ENCODE data around the gene SLC25A25.
"Not testable (repeated sequence)": the region's sequence is repeated elsewhere in the genome, so short reads cannot be mapped to it uniquely, and the experiment has no call there.

SLC25A25 gene

DNA sequence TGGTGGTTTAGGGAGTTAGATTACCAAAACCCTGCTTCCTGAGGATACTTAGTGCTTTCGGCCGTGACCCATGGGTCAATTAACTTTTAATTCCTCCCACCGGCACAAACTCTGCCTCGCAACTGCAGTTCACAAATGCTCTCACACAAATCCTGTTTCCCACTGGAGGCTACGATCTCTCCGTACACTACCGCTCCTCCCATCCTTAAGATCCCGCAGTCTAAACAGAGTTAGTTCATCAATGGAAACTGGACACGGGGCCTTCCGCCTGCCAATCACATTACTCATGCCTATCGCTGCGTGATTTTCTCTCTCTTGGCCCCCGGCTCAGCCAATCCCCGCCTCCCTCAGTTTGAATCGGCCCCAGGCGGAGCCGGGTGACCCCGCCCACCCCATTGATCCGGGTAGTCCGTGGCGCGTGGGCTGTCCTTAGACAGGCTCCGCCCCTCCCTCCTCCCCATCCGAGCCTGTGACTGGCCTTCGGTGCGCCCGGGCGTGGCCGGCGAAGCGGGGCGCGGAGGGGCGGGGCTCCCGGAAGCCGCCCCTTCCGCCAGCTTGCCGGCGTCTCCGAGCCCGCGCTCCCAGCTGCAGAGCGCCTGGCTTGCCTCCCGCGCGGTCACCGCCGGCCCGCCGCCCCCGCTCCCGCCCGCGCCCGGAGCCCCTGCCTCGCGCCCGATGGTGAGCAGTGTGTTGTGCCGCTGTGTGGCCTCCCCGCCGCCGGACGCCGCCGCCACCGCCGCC, at the start of gene SLC25A25:
SLC25A25 (plus strand) TSS at position 588 of the 741 bp plus-strand sequence; CDS start at position 676, 88 bp downstream.
- DNase-seq: peak; percentile 100

DNA sequence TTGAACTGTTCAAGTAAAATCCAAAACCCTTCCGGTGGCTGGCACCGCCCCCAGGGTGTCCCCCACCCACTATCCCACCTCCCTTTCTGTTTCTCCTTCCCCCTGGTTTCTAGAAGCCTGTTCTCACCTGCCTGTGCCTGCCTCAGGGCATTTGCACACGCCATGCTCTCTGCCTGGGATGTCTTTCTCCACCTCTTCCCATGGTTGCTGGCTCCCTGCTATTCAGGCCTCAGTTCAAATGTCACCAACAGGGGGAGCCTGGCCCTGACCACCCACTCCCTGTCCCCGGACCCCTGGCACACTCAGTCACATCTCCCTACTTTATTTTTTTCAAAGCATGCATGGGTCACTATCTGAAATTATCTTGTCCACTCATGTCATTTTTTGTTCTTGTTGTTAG, 47.3 kb upstream of the SLC25A25 start:
- DNase-seq: no peak

DNA sequence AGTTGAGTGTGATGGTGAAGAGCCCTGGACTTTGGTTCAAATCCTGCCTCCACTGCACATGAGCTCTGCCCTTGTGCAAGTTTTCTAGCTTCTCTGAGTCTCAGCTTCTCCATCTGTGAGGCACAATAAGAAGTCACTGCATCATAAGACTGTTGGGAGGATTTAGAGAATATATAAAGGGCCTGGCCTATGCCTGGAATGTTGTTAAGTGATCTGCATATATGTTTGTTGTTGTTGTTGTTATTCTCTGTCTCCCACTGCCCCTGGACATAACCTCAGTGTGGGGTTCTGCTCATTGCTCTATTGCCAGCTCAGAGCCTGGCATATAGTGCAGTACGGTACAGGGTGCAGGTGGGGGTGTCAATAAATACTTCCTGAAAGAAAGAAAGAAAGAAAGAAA, 46.9 kb upstream of the SLC25A25 start:
- no peak for DNase-seq

DNA sequence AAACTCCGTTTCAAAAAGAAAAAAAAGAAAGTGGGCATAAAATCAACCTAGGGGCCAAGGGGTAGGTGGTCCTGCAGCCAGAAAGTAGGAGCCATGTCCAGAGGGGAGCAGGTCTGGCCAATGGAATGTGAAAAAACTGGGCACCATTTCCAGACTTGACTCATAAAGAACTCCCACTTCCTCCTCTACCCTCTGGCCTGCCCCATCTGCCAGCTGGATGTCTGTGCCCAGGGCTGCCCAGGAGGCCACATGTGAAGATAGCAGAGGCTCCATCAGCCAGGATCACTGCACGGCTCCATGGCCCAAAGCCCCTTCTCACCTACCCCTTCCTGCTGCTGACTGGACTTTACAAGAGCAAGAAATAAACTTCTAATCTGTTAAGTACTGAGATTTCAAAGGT, 45.1 kb upstream of the SLC25A25 start:
- DNase-seq: no peak

DNA sequence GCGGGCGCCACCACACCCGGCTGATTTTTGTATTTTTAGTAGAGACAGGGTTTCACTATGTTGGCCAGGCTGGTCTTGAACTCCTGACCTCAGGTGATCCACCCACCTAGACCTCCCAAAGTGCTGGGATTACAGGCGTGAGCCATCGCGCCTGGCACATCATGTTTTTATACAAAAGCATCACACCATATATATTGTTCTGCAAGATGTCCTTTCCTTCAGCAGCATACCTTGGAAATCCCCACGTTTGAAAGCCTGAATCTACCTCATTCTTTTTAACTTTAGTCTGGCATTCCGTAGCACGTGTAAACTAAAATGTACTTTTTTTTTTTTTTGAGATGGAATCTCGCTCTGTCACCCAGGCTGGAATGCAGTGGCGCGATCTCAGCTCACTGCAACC, 44.4 kb upstream of the SLC25A25 start:
- DNase-seq: not testable (repeated sequence)

DNA sequence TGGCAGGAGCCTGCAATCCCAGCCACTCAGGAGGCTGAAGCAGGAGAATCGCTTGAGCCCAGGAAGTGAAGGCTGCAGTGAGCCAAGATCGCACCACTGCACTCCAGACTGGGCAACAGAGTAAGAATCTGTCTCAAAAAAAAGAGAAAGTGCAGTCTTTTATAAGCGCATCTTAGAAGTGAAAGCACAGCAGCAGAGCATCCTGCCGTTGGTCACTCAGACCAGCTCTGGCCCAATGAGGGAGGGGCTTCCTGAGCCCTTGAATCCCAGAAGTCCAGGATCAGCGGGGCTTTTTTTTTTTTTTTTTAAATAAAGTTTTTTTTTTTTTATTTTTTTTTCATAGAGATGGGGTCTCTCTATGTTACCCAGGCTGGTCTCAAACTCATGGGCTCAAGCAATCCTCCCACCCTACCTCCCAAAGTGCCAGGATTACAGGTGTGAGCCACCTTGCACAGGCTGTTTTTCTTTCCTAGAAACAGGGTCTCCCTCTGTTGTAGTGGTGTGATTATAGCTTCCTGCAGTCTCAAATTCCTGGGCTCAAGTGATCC, 43.2 kb upstream of the SLC25A25 start:
- DNase-seq: no peak

DNA sequence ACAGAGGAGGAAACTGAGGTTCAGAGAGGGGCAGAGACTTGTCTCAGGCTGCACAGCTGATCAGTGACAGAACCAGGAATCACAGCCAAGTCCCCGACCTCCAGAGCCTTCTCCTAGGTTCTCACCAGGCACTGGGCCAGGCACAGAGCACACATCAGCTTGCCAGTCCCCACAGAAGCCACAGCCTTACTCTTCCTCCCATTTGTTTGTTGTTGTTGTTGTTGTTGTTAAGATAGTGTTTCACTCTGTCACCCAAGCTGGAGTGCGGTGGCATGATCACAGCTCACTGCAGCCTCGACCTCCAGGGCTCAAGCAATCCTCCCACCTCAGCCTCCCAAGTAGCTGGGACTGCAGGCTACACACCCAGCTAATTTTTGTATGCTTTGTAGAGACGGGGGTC, 42.3 kb upstream of the SLC25A25 start:
- no peak for DNase-seq

DNA sequence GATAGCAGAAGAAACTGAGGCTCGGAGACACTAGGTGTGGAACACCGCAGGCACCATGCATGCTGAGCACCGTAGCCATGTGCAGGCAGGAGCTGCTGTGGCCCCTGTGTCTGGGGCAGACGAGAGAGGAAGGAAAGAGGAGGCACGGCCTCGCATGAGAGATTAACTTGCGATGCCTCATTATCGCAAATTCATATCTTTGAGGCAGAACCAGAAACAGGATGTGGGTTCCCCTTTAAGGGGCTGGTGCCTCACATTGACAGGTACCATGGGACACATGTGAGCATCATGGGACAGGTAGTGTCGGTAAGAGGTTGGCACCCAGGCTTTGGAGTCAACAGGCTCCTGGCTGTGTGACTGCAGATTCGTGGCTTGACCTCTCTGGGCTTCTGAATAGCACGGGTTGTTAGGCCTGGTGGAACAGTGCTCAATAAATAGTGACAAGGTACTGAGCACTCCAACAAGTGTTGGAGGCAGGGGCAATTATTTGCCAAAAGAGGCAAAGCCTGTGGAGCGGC, 41.7 kb upstream of the SLC25A25 start:
- DNase-seq: peak; percentile 79

DNA sequence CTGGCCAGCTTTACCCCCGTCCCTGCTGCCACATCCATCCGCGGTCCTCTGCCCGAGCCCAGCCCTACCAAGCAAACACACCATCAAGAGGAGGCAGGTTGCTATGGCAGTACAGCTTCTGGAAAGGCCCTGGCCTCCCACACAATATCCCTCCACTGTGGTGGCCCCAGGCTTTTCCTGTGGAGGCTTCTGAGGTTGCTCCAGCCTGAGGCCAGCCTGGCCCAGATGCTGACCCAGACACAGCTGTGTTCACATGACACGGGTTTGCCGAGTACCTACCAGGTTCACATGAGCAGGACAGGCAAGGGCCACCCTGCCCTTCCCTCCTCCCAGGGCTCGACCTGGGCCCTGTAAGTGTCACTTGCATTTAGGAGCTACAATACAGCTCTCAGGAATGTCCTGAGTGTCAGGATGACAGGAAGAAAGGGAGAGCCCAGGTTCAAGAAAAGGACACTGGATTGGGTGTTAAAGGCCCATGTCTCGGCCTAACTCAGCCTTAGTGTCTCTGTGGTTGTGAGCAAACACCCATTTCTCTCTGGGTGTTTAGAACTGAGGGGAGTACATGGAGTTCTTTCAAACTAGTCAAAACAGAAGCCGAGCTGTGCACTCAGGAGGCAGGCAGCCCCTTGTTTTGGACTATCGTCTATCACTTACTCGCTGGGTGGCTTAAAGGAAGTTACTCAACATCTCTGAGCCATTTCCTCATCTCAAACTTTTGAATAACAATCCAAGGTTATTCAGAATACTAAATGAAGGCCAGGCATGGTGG, 41.1 kb upstream of the SLC25A25 start:
- DNase-seq: peak; percentile 73

DNA sequence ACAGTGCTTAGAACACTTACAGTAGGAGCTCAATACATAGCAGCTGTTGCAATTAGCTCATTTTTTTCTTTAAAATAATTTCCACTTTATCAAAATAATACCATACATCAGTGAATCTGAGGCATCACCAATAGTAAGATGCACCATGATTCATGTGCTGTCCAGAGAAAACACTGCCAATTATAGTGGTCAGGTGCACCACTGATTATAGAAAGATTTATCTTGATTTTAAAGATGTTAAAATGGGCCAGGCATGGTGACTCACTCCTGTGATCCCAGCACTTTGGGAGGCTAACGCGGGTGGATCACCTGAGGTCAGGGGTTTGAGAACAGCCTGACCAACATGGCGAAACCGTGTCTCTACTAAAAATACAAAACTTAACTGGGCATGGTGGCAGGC, 40.3 kb upstream of the SLC25A25 start:
- no peak for DNase-seq

DNA sequence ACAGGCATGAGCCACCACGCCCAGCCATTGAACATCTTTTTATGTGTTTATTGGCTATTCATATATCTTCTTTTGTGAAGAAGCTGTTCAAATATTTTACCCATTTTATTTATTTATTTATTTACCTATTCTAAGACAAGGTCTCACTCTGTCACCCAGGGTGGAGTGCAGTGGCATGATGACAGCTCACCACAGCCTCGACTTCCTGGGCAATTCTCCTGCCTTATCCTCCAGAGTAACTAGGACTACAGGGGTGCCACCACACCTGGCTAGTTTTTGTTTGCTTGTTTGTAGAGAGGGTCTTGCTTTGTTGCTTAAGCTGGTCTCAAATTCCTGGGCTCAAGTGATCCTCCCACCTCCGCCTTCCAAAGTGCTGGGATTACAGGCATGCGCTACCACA, 34.4 kb upstream of the SLC25A25 start:
- DNase-seq: no peak

DNA sequence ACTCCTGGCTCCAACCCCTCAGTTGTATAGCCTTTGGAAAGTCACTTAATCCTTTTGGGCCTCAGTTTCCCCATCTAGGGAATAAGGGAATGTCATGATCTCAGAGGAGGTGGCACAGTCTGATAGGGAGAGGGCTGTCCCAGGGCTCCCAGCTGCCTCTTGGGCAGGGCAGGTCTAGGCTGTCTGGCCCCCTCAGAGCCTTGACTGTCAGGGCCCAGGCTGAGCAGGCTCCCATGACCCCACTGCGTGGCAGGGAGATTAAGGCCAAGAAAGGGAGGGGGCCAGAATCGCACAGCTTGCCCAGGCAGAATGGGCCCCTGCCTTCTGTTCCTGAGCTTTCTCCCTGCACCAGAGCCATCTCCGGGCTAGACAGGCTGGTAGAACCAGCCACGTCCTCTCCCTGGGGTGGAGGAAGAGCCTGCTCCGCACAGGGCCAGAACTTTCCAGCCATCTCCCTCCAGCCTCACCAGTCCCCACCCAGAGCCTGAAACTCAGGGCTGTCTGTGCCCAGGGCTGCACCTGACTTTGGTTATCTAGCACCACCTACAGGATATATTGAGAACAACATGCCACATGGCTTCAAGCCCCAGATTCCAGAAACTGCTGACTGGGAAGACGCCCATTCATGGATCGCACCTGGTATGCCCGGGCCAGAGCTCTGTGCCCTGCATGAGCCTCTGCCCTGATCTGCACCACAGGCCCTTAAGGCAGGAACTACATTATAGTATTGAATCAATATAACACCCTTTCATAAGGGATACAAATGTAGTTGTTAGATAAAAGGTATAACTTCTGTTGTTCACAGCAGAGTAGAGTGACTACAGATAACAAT, 33.0 kb upstream of the SLC25A25 start:
- DNase-seq: peak; percentile 75

DNA sequence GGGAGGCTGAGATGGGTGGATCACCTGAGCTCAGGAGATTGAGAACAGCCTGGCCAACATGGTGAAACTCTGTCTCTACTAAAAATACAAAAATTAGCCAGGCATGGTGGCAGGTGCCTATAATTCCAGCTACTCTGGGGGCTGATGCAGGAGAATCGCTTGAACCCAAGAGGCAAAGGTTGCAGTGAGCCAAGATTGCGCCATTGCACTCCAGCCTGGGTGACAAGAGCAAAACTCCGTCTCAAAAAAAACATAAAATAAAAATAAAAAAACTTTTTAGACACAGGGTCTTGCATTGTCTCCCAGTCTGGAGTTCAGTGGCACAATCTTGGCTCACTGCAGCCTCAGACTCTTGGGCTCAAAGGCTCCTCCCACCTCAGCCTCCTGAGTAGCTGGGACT, 31.5 kb upstream of the SLC25A25 start:
- not testable (repeated sequence) for DNase-seq

DNA sequence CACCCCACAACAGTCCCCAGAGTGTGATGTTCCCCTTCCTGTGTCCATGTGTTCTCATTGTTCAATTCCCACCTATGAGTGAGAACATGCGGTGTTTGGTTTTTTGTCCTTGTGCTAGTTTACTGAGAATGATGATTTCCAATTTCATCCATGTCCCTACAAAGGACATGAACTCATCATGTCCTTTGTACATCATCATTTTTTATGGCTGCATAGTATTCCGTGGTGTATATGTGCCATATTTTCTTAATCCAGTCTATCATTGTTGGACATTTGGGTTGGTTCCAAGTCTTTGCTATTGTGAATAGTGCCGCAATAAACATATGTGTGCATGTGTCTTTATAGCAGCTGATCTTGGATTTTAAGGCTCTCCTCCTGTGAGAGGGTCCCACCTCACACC, 27.2 kb upstream of the SLC25A25 start:
- not testable (repeated sequence) for DNase-seq

DNA sequence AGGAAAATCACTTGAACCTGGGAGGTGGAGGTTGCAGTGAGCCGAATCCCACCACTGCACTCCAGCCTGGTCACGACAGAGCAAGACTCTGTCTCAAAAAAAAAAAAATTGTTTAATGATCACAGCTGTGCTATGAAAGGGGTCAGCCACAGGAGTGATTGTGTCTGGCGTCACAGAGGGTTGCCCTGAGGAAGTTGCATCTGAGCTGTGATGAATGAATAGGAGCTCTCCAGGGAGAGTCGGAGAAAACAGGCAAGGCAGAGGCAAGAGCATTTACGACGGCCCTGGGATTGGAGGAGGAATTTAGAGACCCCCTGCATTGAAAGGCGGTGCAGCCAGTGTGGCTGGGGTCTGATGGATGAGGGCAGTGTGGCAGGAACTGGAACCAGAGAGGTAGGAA, 26.0 kb upstream of the SLC25A25 start:
- no peak for DNase-seq

DNA sequence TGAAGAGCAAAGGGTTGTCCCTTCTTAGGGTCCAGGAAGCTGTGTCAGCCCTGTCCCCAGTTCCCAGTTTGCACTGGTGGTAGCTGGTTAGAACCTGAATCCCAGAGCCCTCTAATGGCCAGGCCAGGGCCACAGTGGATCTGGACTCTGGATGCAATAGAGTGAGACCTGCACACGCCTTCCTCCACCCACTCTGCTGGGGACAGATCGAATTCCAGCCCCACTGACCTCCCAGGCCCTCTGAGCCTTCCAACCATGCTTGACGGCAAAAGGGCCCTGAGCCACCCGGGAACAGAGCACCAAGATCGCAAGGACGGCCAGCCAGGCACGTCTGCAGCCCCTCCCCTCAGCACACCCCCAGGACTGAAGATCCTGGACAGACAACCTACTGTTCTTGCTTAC, 24.6 kb upstream of the SLC25A25 start:
- DNase-seq: no peak

DNA sequence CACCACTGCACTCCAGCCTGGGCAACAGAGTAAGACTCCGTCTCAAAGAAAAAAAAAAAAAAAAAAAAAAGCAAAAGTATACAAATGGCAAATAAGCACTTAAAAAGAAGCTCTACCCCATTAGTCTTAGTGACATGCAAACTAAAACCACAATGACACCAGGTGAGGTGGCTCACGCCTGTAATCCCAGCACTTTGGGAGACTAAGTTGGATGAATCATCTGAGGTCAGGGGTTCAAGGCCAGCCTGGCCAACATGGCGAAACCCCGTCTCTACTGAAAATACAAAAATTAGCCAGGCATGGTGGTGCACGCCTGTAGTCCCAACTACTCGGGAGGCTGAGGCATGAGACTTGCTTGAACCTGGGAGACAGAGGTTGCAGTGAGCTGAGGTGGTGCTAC, 22.6 kb upstream of the SLC25A25 start:
- DNase-seq: not testable (repeated sequence)

DNA sequence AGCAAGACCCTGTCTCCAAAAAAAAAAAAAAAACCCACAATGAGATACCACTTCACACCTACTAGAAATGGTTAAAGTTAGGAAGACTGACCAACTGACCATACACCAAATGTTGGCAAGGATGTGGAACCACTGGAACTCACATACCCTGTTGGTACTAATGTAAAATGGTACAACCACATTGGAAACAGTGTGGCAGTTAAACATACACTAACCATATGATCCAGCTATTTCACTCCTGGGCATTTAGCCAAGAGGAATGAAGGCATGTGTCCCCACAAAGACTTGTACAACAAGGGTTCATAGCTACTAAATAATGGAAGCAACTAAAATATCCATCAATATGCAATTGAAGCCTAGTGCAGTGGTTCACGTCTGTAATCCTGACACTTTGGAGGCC, 22.2 kb upstream of the SLC25A25 start:
- DNase-seq: no peak

DNA sequence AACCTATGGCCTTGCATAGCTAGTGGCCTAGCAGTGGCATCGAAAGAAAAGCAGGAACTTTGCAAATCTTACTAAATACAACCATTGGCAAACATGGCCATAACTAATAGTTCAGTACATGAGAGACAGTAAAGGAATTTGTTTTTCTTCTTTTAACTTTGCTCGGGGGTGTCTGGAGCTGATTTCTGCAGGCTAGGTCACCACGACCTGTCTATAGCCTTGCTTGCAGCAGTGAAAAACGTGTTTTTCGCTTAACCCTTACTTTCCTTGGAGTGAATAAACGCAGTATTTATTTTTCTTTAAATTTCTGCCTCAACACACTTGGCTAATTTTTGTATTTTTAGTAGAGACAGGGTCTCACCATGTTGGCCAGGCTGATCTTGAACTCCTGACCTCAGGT, 20.8 kb upstream of the SLC25A25 start:
- no peak for DNase-seq

DNA sequence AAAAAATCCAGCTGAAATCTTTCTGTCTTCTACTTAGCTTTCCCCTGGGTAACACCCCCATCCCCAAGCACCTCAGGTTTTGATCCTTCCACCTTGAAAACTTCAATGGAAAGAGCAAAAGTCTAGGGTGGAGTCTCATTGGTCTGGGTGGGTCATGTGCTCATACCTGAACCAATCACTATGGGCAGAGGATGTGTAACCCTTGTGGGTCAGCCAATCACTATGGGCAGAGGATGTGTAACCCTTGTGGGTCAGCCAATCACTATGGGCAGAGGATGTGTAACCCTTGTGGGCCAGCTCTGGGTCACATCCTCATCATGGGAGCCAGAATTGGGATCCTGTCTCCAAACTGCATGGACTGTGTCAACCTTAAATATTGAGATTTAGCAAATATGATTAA, 19.4 kb upstream of the SLC25A25 start:
- DNase-seq: no peak

DNA sequence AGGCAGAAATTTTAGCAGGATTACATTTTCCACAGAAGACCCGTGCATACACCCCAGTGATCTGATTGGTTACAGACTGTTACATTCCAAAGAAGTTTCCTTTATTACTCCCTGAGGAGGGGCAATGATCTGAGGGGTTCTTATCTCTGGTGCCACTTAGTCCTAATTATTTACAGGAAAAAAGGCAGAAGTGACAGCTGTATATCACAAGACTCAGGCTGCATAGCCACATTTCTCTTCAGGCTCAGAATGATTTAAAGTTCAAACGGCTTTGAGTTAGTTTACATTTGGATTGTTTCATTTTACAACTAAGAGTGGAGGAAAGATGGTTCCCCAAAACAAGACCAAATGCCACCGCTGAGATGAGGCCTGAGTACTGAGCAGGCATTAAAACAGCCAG, 18.2 kb upstream of the SLC25A25 start:
- no peak for DNase-seq

DNA sequence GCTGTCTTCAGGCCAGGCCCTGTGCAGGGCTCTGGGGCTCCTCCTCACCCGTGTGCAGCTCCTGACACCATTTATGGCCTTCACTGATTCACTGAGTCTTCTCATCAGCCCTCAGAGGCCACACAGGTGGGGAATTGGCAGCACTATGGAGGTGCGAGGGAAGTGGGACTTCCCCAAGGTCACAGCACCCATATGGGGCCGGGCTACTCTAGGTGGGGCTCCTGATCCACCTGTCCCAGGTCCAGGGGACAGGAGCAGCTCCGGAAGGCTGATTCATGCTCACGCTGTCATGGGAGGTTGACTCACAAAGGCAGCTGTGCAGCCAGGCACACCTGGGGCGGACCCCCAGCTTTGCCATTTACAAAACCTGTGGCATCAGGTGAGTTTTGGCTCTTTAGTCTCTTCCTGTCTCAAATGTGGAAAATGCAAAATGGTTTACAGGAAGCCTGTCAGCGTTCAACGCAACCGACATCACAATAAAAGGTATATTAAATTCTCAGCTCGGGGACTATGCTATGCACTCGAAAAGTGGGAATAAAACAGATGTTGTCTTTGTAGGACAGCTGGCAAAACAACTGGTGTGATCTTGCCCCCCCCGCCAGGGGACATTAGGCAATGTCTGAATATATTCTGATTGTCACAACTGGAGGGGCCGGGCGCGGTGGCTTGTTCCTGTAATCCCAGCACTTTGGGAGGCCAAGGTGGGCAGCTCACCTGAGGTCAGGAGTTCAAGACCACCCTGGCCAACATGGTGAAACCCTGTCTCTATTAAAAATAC, 15.9 kb upstream of the SLC25A25 start:
- no peak for DNase-seq

All from activated CD8-positive, alpha-beta memory T cell treated with anti-CD3 and anti-CD28 coated beads, Interleukin-2, amount 50 U/mL, for 48 hours (primary cell).